SH-SY5Y (cell line): Measurements from ENCODE around the gene HTRA2.

Experiments
- GATA2 ChIP-seq: IDR thresholded peaks from 2 replicates; pipeline ENCODE4 v1.6.1; 2011; ENCODE audit warnings: mild to moderate bottlenecking, low read depth, low read length
- GATA3 ChIP-seq: IDR thresholded peaks from 2 replicates; pipeline ENCODE4 v1.6.1; 2011; ENCODE audit warnings: low read depth, mild to moderate bottlenecking, low read length, moderate library complexity

- TF ChIP-seq GATA2 (no peak), GATA3 (no peak)
Observed at GRCh38 chr2:74542978-74543377, 13.2 kb downstream of the HTRA2 start.
